C4-2B (cell line): ENCODE results near the gene MTMR2.

Experiments used
- ZFX ChIP-seq: fragments of 450-650 bp; IDR thresholded peaks from 2 replicates; pipeline ENCODE4 v1.6.1; 2017
- TF ChIP-seq, protein P1 (sequence below): fragments of 450-650 bp; conservative IDR thresholded peaks from 2 replicates; pipeline ENCODE4 v1.5.1; 2017; ENCODE audit warnings: mild to moderate bottlenecking

DNA sequence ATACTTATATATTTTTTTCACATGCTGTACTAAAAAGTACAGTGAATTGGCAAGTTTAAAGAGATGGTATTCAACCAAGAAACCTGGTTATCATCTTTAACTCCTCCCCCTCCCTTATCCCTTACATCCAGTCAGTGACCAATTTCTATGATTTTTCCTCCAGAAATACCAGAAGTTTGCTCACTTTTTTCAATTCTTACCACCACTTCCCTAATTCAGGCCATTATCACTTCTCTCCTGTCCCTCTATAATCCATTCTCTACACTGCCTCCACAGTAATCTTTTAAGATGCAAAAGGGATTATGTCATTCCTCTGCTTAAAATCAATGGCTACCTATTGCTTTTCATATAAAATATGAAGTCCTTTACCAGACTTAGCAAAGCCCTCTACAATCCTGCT is 70.8 kb downstream of the MTMR2 start:
- TF ChIP-seq, protein P1, sequence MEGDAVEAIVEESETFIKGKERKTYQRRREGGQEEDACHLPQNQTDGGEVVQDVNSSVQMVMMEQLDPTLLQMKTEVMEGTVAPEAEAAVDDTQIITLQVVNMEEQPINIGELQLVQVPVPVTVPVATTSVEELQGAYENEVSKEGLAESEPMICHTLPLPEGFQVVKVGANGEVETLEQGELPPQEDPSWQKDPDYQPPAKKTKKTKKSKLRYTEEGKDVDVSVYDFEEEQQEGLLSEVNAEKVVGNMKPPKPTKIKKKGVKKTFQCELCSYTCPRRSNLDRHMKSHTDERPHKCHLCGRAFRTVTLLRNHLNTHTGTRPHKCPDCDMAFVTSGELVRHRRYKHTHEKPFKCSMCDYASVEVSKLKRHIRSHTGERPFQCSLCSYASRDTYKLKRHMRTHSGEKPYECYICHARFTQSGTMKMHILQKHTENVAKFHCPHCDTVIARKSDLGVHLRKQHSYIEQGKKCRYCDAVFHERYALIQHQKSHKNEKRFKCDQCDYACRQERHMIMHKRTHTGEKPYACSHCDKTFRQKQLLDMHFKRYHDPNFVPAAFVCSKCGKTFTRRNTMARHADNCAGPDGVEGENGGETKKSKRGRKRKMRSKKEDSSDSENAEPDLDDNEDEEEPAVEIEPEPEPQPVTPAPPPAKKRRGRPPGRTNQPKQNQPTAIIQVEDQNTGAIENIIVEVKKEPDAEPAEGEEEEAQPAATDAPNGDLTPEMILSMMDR: no peak
- no peak for TF ChIP-seq ZFX
